HCT116 (cell line): ENCODE measurements around the gene SLC7A7. TPM values are rescaled to one million over a fixed set of nuclear protein-coding genes. Genes with fewer than 3 reads are reported as not detected.

Experiments used
- ATAC-seq: fragments of 200-7000 bp; cut with Tn5 transposase; 2 replicates; pipeline ENCODE4 v1.9.1; 2020; ENCODE audit warnings: mild to moderate bottlenecking, moderate library complexity
- BruUV-seq: library from RNA; stranded (reverse); fragments of 400-500 nt; replicated peaks from 2 replicates; lab custom pipeline; 2021; lab: Mats Ljungman, UMichigan
- CTCF ChIA-PET: fragments of 300-600 bp; sonication (Branson Sonifier 250); formaldehyde crosslinking; loops from one replicate; lab custom pipeline; 2021; ENCODE audit warnings: antibody characterized with exemption; lab: Charles Lee
- POLR2A ChIA-PET: fragments of 300-600, 350-600 bp; sonication (Branson Sonifier 250); formaldehyde crosslinking; loops from one replicate; lab custom pipeline; 2021; ENCODE audit warnings: antibody characterized with exemption; lab: Charles Lee
- RAD21 ChIA-PET, 2 experiments: fragments of 300-600 bp; sonication (Branson Sonifier 250); formaldehyde crosslinking; loops; one replicate each; lab custom pipeline; 2023; ENCODE audit warnings: low total read pairs in 2 of 2; ENCODE audit not compliant: uncharacterized antibody in 2 of 2, unreplicated experiment in 2 of 2, low non-redundant PET in 1 of 2; lab: Charles Lee
- DNase-seq: peaks from one replicate; pipeline ENCODE4 v3.0.0-alpha.2; 2010; ENCODE audit warnings: low read depth, low spot score
- H2AFZ ChIP-seq: fragments of 200-600 bp; shearing (Covaris generic), sonication (generic); 2 replicates; pipeline ENCODE4 v1.6.1; 2017; ENCODE audit warnings: low read depth, mixed run types, mixed read lengths, antibody characterized with exemption, low read length; ENCODE audit not compliant: poor library complexity, severe bottlenecking
- H3K27ac ChIP-seq: 2 replicates; pipeline ENCODE4 v1.5.1; 2012; ENCODE audit warnings: low read depth, low read length
- H3K27me3 ChIP-seq: fragments of 200-600 bp; sonication (generic); 2 replicates; pipeline ENCODE4 v1.6.1; 2016; ENCODE audit warnings: mixed run types, low read length, mixed read lengths; ENCODE audit not compliant: insufficient read depth
- H3K36me3 ChIP-seq, 2 experiments: fragments of 200-500 bp in 1 of 2; fragments of 200-600 bp in 1 of 2; sonication (Bioruptor generic) in 1 of 2; sonication (generic) in 1 of 2; 2 replicates each; pipeline versions ENCODE4 v1.5.1 to v1.6.1; 2014 to 2016; ENCODE audit warnings: low read length in 2 of 2, inconsistent platforms in 1 of 2, mixed read lengths in 1 of 2, mixed run types in 1 of 2; ENCODE audit not compliant: insufficient read depth in 2 of 2, control insufficient read depth in 1 of 2
- H3K4me1 ChIP-seq, 2 experiments: fragments of 200-600 bp in 1 of 2; sonication (generic) in 1 of 2; 2 replicates each; pipeline versions ENCODE4 v1.5.1 to v1.6.1; 2012 to 2017; ENCODE audit warnings: low read length in 2 of 2, inconsistent platforms in 1 of 2, mild to moderate bottlenecking in 1 of 2, mixed read lengths in 1 of 2, mixed run types in 1 of 2, moderate library complexity in 1 of 2; ENCODE audit not compliant: insufficient read depth in 2 of 2, control insufficient read depth in 1 of 2
- H3K4me2 ChIP-seq: fragments of 200-600 bp; sonication (generic); 2 replicates; pipeline ENCODE4 v1.6.1; 2017; ENCODE audit warnings: mixed run types, low read length, mixed read lengths
- H3K4me3 ChIP-seq, 2 experiments: fragments of 200-600 bp in 1 of 2; sonication (generic) in 1 of 2; replicated peaks in 1 of 2; 2 replicates each; pipeline ENCODE4 v1.5.1; 2011 to 2016; ENCODE audit warnings: low read length in 2 of 2, control low read depth in 1 of 2, low read depth in 1 of 2, mild to moderate bottlenecking in 1 of 2, mixed read lengths in 1 of 2, mixed run types in 1 of 2
- H3K79me2 ChIP-seq: fragments of 200-600 bp; sonication (generic); 2 replicates; pipeline ENCODE4 v1.6.1; 2017; ENCODE audit warnings: mild to moderate bottlenecking, mixed run types, low read length, moderate library complexity, mixed read lengths; ENCODE audit not compliant: insufficient read depth
- H3K9ac ChIP-seq: fragments of 200-600 bp; sonication (generic); 2 replicates; pipeline ENCODE4 v1.6.1; 2016; ENCODE audit warnings: low read length, mixed read lengths
- H3K9me2 ChIP-seq: fragments of 200-600 bp; sonication (generic), shearing (Covaris generic); 2 replicates; pipeline ENCODE4 v1.6.1; 2017; ENCODE audit warnings: mixed run types, mild to moderate bottlenecking, moderate library complexity; ENCODE audit not compliant: insufficient read depth
- H3K9me3 ChIP-seq, 2 experiments: fragments of 200-500 bp in 1 of 2; fragments of 200-600 bp in 1 of 2; sonication (Bioruptor generic) in 1 of 2; sonication (generic) in 1 of 2; 2 replicates each; pipeline ENCODE4 v1.6.1; 2014 to 2017; ENCODE audit warnings: low read length in 2 of 2, mixed read lengths in 2 of 2, inconsistent platforms in 1 of 2, low read depth in 1 of 2, mild to moderate bottlenecking in 1 of 2, mixed run types in 1 of 2, moderate library complexity in 1 of 2; ENCODE audit not compliant: control insufficient read depth in 1 of 2, insufficient read depth in 1 of 2
- H4K20me1 ChIP-seq: fragments of 200-600 bp; sonication (generic), shearing (Covaris generic); 2 replicates; pipeline ENCODE4 v1.6.1; 2017; ENCODE audit warnings: mixed run types, mild to moderate bottlenecking, moderate library complexity; ENCODE audit not compliant: insufficient read depth
- CBX3 ChIP-seq: IDR thresholded peaks from 2 replicates; pipeline ENCODE4 v1.6.1; 2012; ENCODE audit warnings: low read depth
- CEBPB ChIP-seq: IDR thresholded peaks from 2 replicates; pipeline ENCODE4 v1.6.1; 2012; ENCODE audit warnings: low read depth
- EZH2 ChIP-seq: fragments of 200-600 bp; sonication (generic); IDR thresholded peaks from 2 replicates; pipeline ENCODE4 v1.6.1; 2017; ENCODE audit warnings: antibody characterized with exemption, mixed run types
- SIN3A ChIP-seq: IDR thresholded peaks from 2 replicates; pipeline ENCODE4 v1.6.1; 2012; ENCODE audit warnings: low read depth
- SRF ChIP-seq: IDR thresholded peaks from 2 replicates; pipeline ENCODE4 v1.6.1; 2012; ENCODE audit warnings: low read depth
- intact Hi-C: fragments of 100-400 bp; cut with micrococcal nuclease; formaldehyde crosslinking; loops from 2 replicates; pipeline ENCODE4 v1.10.0; 2022
- total RNA-seq: library from RNA; stranded (reverse); gene quantifications from one replicate; pipeline ENCODE4 v1.2.1, GENCODE V29; 2021; ENCODE audit not compliant: unreplicated experiment
- TF ChIP-seq, protein P1 (sequence below): IDR thresholded peaks from 2 replicates; pipeline ENCODE4 v1.6.1; 2011; ENCODE audit warnings: mild to moderate bottlenecking, low read length, moderate library complexity; ENCODE audit not compliant: insufficient replicate concordance; ENCODE audit errors: extremely low read depth

The SLC7A7 gene
- total RNA-seq, 1 experiment from 2014 or later = 0.27 TPM

GRCh38 chr14:22849212-22849819 is 34.1 kb upstream of the SLC7A7 start:
- Histone ChIP-seq H2AFZ (no peak overlapping the region), H3K9ac (no peak overlapping the region), H3K27me3 (no peaks in the 10 kb centered on the region), H3K4me3 (no peak overlapping the region), H3K27ac (no peak overlapping the region), H3K79me2 (no peaks in the 10 kb centered on the region), H3K9me3 (no peaks in the 10 kb centered on the region), H3K4me1 (peaks cover 3 to 12% of the 10 kb centered on the region in 2 experiments; a peak in 2 of 4 replicates), H3K4me2 (no peak overlapping the region), H3K36me3 (no peaks in the 10 kb centered on the region), H4K20me1 (no peaks in the 10 kb centered on the region), H3K9me2 (no peaks in the 10 kb centered on the region)
- no peak for DNase-seq
- CTCF ChIA-PET = no interaction called here
- POLR2A ChIA-PET = no interaction called here
- no peak for ATAC-seq
- intact Hi-C loops = no loop called here
- RAD21 ChIA-PET = no interaction called here
- no peak for TF ChIP-seq EZH2
- TF ChIP-seq CEBPB = no peak
- TF ChIP-seq SRF = no peak
- TF ChIP-seq CBX3 = no peak
- TF ChIP-seq SIN3A = no peak
- TF ChIP-seq, protein P1, sequence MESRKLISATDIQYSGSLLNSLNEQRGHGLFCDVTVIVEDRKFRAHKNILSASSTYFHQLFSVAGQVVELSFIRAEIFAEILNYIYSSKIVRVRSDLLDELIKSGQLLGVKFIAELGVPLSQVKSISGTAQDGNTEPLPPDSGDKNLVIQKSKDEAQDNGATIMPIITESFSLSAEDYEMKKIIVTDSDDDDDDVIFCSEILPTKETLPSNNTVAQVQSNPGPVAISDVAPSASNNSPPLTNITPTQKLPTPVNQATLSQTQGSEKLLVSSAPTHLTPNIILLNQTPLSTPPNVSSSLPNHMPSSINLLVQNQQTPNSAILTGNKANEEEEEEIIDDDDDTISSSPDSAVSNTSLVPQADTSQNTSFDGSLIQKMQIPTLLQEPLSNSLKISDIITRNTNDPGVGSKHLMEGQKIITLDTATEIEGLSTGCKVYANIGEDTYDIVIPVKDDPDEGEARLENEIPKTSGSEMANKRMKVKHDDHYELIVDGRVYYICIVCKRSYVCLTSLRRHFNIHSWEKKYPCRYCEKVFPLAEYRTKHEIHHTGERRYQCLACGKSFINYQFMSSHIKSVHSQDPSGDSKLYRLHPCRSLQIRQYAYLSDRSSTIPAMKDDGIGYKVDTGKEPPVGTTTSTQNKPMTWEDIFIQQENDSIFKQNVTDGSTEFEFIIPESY = no peak
- no TSS peak for BruUV-seq
